HG03460 (cell line): Measurements from ENCODE around the gene SPAG8.

ENCODE experiments used
- ATAC-seq: cut with Tn5 transposase; IDR thresholded peaks from one replicate; pipeline ENCODE4 v1.9.1; 2021; ENCODE audit not compliant: unreplicated experiment

The SPAG8 gene

GRCh38 chr9:35776018-35776417, 36.0 kb downstream of the SPAG8 start:
- no peak for ATAC-seq

- no peak for ATAC-seq
Observed at GRCh38 chr9:35774907-35775635, 37.0 kb downstream of the SPAG8 start.

GRCh38 chr9:35771943-35772342, 40.1 kb downstream of the SPAG8 start:
- no peak for ATAC-seq

DNA sequence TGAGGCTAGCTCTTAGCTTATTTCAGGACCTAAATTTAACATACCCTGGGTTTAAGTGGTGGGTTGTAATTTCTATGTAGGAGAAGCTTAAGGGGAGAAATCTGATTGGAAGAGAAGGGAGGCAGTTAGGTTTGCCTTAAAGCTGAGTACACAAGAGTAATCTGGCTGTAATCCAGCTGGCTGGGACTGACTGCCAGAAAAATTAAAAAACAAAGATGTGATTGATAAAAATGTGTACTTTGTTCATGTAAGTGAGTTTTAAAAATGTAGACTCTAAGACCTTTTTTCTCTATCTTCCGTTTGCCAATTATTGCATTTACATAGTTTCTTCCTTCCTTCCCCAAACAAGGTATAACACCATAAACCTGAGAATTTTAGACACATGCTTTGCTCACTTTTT, 40.5 kb downstream of the SPAG8 start:
- ATAC-seq, result no peak

GRCh38 chr9:35771075-35771433, 41.0 kb downstream of the SPAG8 start:
- ATAC-seq, result no peak

DNA sequence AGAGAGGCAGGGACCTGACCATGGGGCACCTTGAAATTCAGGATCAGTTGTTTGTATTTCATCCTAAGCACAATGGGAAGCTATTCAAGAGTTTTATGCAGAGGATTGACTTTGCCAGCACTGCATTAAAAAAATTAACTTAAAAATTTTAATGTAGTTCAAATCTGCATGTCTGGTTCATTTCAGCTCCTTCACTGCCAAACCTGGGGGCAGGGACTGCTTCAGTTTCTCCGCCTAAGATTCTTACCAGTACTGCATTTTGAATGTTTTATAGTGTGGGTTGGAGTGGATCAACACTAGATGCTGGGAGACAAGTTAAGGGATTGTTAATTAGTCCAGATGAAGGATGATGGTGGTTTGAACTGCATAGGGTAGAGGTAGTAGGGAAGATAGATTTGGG, 42.3 kb downstream of the SPAG8 start:
- no peak for ATAC-seq

DNA sequence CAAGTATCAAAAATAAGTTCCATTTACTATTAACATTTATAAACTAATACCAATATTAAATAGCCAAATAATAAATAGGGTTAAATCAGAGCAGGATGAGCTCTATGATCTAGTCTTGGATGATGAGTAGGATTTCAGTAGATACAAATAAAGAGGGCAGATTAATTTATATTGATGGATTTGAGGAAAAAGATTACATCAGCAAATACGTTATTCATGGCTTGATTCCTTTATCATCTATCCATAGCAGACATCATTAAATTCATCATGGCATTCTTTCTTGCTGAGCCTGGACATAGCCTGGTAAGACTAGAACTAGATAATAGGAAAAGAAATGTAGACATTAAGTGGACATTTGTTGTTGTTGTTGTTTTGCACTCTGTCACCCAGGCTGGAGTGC, 44.6 kb downstream of the SPAG8 start:
- no peak for ATAC-seq

- no peak for ATAC-seq
Observed at GRCh38 chr9:35766997-35767396, 45.1 kb downstream of the SPAG8 start.

- ATAC-seq, result no peak
Observed at GRCh38 chr9:35763803-35764202, 48.3 kb downstream of the SPAG8 start.

DNA sequence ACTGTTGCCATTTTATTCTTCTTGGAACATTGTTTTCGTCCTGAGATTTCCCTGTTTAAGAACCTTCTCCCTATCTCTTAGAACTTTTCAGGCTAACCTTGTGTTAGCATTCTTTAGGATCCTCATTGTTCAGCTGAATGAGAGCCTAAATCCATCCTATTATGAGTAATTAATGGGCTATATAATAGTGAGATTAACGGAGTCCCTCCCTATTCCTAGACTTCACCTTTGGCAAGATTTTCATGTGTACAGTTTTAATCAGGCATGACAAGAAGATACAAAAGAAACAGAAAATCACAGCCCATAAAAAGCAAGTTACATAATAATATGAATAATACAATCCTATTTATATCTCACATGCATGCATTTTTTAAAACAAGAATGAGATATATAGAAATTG, 48.9 kb downstream of the SPAG8 start:
- ATAC-seq, result no peak

DNA sequence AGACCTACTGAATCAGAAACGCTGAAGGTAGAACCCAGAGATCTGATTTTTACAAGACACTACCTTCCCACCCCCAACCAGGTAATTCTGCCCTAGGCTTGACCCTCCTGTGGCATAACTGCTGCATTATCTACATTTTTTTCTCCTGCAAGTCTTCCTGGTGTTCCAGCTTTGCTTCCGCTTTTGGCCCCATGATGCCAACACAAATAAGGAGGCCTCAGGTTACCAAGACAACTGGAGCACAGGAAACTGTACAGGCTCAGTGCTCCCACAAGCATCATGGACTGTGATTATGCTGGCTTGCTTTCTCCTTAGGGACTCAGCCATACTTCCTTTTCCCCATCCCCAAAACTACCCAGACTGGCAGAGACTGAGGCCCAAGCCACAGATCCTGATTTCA, 51.4 kb downstream of the SPAG8 start:
- no peak for ATAC-seq

GRCh38 chr9:35759795-35760194, 52.3 kb downstream of the SPAG8 start:
- ATAC-seq, result no peak
